Smooth muscle cell (in vitro differentiated cells): ENCODE measurements around the gene OSTF1. TPM values are rescaled to one million over a fixed set of nuclear protein-coding genes. Genes with fewer than 3 reads are reported as not detected.

Experiments used
- DNase-seq: peaks from one replicate; lab custom pipeline; 2025; ENCODE audit not compliant: unreplicated experiment; lab: John Stamatoyannopoulos, UW
- H2AFZ ChIP-seq: fragments of 200-600 bp; sonication (generic); 2 replicates; pipeline ENCODE4 v1.6.0; 2016; ENCODE audit warnings: antibody characterized with exemption, low read depth, mild to moderate bottlenecking
- H3F3A ChIP-seq: fragments of 200-600 bp; sonication (generic); 2 replicates; pipeline ENCODE4 v1.6.0; 2017; ENCODE audit warnings: antibody characterized with exemption, low read depth
- H3K27ac ChIP-seq: fragments of 200-600 bp; sonication (generic); 2 replicates; pipeline ENCODE4 v1.5.1; 2016; ENCODE audit warnings: low read depth, mild to moderate bottlenecking
- H3K27me3 ChIP-seq: fragments of 200-600 bp; sonication (generic); 2 replicates; pipeline ENCODE4 v1.6.1; 2016; ENCODE audit warnings: low read depth, mild to moderate bottlenecking
- H3K36me3 ChIP-seq: fragments of 200-600 bp; sonication (generic); 2 replicates; pipeline ENCODE4 v1.5.1; 2016; ENCODE audit warnings: low read depth
- H3K4me1 ChIP-seq: fragments of 200-600 bp; sonication (generic); 2 replicates; pipeline ENCODE4 v1.5.1; 2016; ENCODE audit warnings: low read depth
- H3K4me2 ChIP-seq: fragments of 200-600 bp; sonication (generic); 2 replicates; pipeline ENCODE4 v1.6.0; 2016; ENCODE audit warnings: mild to moderate bottlenecking
- H3K4me3 ChIP-seq: fragments of 200-600 bp; sonication (generic); 2 replicates; pipeline ENCODE4 v1.5.1; 2016; ENCODE audit warnings: mild to moderate bottlenecking
- H3K79me2 ChIP-seq: fragments of 200-600 bp; sonication (generic); 2 replicates; pipeline ENCODE4 v1.6.0; 2016; ENCODE audit warnings: low read depth, mild to moderate bottlenecking
- H3K9ac ChIP-seq: fragments of 200-600 bp; sonication (generic); 2 replicates; pipeline ENCODE4 v1.6.0; 2016; ENCODE audit warnings: low read depth
- H3K9me3 ChIP-seq: fragments of 200-600 bp; sonication (generic); replicated peaks from 2 replicates; pipeline ENCODE4 v1.5.1; 2016; ENCODE audit warnings: low read depth
- H4K20me1 ChIP-seq: fragments of 200-600 bp; sonication (generic); 2 replicates; pipeline ENCODE4 v1.6.0; 2016; ENCODE audit warnings: low read depth
- CTCF ChIP-seq: fragments of 200-600 bp; sonication (generic); IDR thresholded peaks from 2 replicates; pipeline ENCODE4 v1.5.1; 2017; ENCODE audit warnings: borderline replicate concordance, mild to moderate bottlenecking, antibody characterized with exemption; ENCODE audit not compliant: insufficient read depth, poor library complexity, severe bottlenecking
- WGBS: methylation state at CpG from one replicate; pipeline ENCODE4 v1.1.7; 2016; ENCODE audit warnings: low lambda C conversion rate; 5-methylcytosine and 5-hydroxymethylcytosine counted together
- polyA plus RNA-seq: library from polyadenylated mRNA; unstranded; fragments of >200 nt; fragmentation: Nextera tagmentation; extraction: Ambion mirVana; gene quantifications from 2 replicates; pipeline ENCODE4 v1.2.1, GENCODE V29; 2016
- total RNA-seq: library from RNA; depleted of rRNA; stranded (reverse); fragments of >200 nt; gene quantifications from 2 replicates; pipeline ENCODE4 v1.2.3, GENCODE V29; 2014

The OSTF1 gene
- total and polyA plus RNA-seq, 2 experiments from 2014 or later, result 40.6 to 44.5 TPM

- Histone ChIP-seq H3F3A (no peaks in the 10 kb centered on the region), H3K9me3 (no peaks in the 10 kb centered on the region), H3K4me1 (no peaks in the 10 kb centered on the region), H3K9ac (no peak overlapping the region), H3K27ac (no peak overlapping the region), H3K79me2 (no peaks in the 10 kb centered on the region), H3K4me2 (no peak overlapping the region), H3K36me3 (no peaks in the 10 kb centered on the region), H4K20me1 (no peaks in the 10 kb centered on the region), H3K4me3 (no peak overlapping the region), H2AFZ (no peak overlapping the region), H3K27me3 (no peaks in the 10 kb centered on the region)
- DNase-seq, result no peak
- 96% methylated on average over 6 of the region's 6 CpGs for WGBS
- no peak for TF ChIP-seq CTCF
Measured at GRCh38 chr9:75175395-75175794, 87.1 kb downstream of the OSTF1 start.

GRCh38 chr9:75176037-75176436, 87.7 kb downstream of the OSTF1 start:
- Histone ChIP-seq H3K4me3 (no peak overlapping the region), H3K9me3 (no peaks in the 10 kb centered on the region), H3K36me3 (no peaks in the 10 kb centered on the region), H3K79me2 (no peaks in the 10 kb centered on the region), H3K27me3 (no peaks in the 10 kb centered on the region), H3K4me1 (no peaks in the 10 kb centered on the region), H3K9ac (no peak overlapping the region), H3F3A (no peaks in the 10 kb centered on the region), H3K27ac (no peak overlapping the region), H3K4me2 (no peak overlapping the region), H4K20me1 (no peaks in the 10 kb centered on the region), H2AFZ (no peak overlapping the region)
- no peak for DNase-seq
- no peak for TF ChIP-seq CTCF

GRCh38 chr9:75181750-75182149, 93.4 kb downstream of the OSTF1 start:
- H3K9ac ChIP-seq, result no peak overlapping the region
- no peak for TF ChIP-seq CTCF
- H3K4me3 ChIP-seq, result no peak overlapping the region
- H3K9me3 ChIP-seq, result no peaks in the 10 kb centered on the region
- no peaks in the 10 kb centered on the region for H3K4me1 ChIP-seq
- H3K36me3 ChIP-seq, result no peaks in the 10 kb centered on the region
- H3K79me2 ChIP-seq, result no peaks in the 10 kb centered on the region
- H4K20me1 ChIP-seq, result no peaks in the 10 kb centered on the region
- no peak for DNase-seq
- no peaks in the 10 kb centered on the region for H3F3A ChIP-seq
- H2AFZ ChIP-seq, result no peak overlapping the region
- H3K4me2 ChIP-seq, result no peak overlapping the region
- peak overlapping the region; percentile 71 for H3K27ac ChIP-seq
- WGBS, result 54% methylated on average over 1 of the region's 1 CpG
- no peaks in the 10 kb centered on the region for H3K27me3 ChIP-seq

- no peaks in the 10 kb centered on the region for H3K36me3 ChIP-seq
- H3K79me2 ChIP-seq, result no peaks in the 10 kb centered on the region
- no peak overlapping the region for H2AFZ ChIP-seq
- H3K9me3 ChIP-seq, result no peaks in the 10 kb centered on the region
- 94% methylated on average over 9 of the region's 9 CpGs for WGBS
- no peaks in the 10 kb centered on the region for H3K27me3 ChIP-seq
- TF ChIP-seq CTCF, result no peak
- H3K4me3 ChIP-seq, result no peak overlapping the region
- H3K4me2 ChIP-seq, result no peak overlapping the region
- no peaks in the 10 kb centered on the region for H3K4me1 ChIP-seq
- no peak for DNase-seq
- H3K9ac ChIP-seq, result no peak overlapping the region
- no peak overlapping the region for H3K27ac ChIP-seq
- no peaks in the 10 kb centered on the region for H4K20me1 ChIP-seq
- H3F3A ChIP-seq, result no peaks in the 10 kb centered on the region
Measured at GRCh38 chr9:75183306-75183705, 95.0 kb downstream of the OSTF1 start.
